Loucy (cell line): ENCODE data around the gene PANX2.

ENCODE experiments used
- CTCF ChIP-seq: fragments of 200-600 bp; sonication (generic); conservative IDR thresholded peaks from 2 replicates; pipeline ENCODE4 v1.5.1; 2014; ENCODE audit warnings: mild to moderate bottlenecking, antibody characterized with exemption, low read length
- EZH2phosphoT487 ChIP-seq: fragments of 200-600 bp; IDR thresholded peaks from 2 replicates; pipeline ENCODE4 v1.6.1; 2018; ENCODE audit warnings: antibody characterized with exemption, mild to moderate bottlenecking, moderate library complexity, borderline replicate concordance

- TF ChIP-seq CTCF = no peak
- no peak for TF ChIP-seq EZH2phosphoT487
Observed at GRCh38 chr22:50171965-50172421, 1.5 kb downstream of the PANX2 start.
